Mucosa of descending colon (tissue), 3 donors: ENCODE results near the gene CHCHD10. TPM values are rescaled to one million over a fixed set of nuclear protein-coding genes. Genes with fewer than 3 reads are reported as not detected.

Source experiments
- ATAC-seq: fragments of 200-7000 bp; cut with Tn5 transposase; one replicate; pipeline ENCODE4 v1.9.1; 2020; ENCODE audit warnings: mild to moderate bottlenecking, moderate library complexity
- DNase-seq, 3 donors: peaks; one replicate each; pipeline ENCODE4 v3.0.0-alpha.2; 2020
- H3K36me3 ChIP-seq: fragments of 200-600 bp; one replicate; pipeline ENCODE4 v1.8.0; 2021; ENCODE audit warnings: low read depth, mild to moderate bottlenecking
- H3K4me1 ChIP-seq: fragments of 200-600 bp; one replicate; pipeline ENCODE4 v1.8.0; 2021; ENCODE audit warnings: low read depth, mild to moderate bottlenecking
- H3K4me3 ChIP-seq: fragments of 200-600 bp; one replicate; pipeline ENCODE4 v1.8.0; 2021; ENCODE audit warnings: mild to moderate bottlenecking
- H3K9me3 ChIP-seq: fragments of 200-600 bp; one replicate; pipeline ENCODE4 v1.8.0; 2021; ENCODE audit warnings: mild to moderate bottlenecking
- intact Hi-C, 2 donors: fragments of 100-400 bp; cut with DNase I in 1 of 2; cut with micrococcal nuclease in 1 of 2; formaldehyde crosslinking; loops; one replicate each; pipeline versions ENCODE4 v1.11.0 to v1.11.1; 2022; cut with DNase I, micrococcal nuclease
- total RNA-seq, 3 donors: library from RNA; stranded (reverse); fragmentation: NEBNext Ultra II Directional in 2 of 3; extraction: Animal tissue kit (Norgen Biotek cat#: 25700) in 2 of 3; gene quantifications; one replicate each; pipeline versions ENCODE4 v1.2.1 to v1.2.4, GENCODE V29; 2021 to 2023
- TF ChIP-seq, protein P1 (sequence below): fragments of 200-600 bp; IDR thresholded peaks from one replicate; pipeline ENCODE4 v1.8.0; 2022; ENCODE audit warnings: antibody characterized with exemption, mild to moderate bottlenecking
- donor health status: DM: no; HTN: no; CAD: no; lungs with moderate emphysema.
- donor health status: DM: no; HTN: no; CAD: no.
- donor health status: DM: no; HTN: yes; CAD: no.

The CHCHD10 gene
- total RNA-seq, 3 donors from 2014 or later = 279 to 464 (median 462) TPM

DNA sequence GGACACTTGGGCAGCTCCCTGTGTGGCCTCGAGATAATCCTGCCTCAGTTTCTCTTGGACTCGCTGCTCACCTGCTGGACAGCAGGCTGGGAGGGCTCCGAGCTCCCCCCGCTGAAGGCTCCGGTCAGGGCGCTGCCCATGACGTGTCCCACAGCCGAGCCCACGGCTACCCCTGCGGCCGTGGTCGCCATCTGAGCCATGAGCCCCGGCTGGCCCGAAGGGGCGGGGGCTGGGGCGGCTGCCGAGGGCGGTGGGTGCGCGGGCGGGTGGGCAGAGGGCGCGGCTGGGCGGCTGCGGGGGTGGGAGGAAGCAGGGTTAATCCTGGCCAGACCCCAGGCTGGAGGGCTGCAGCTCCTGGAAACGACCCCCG lies 484 bp downstream of the CHCHD10 start:
- TF ChIP-seq, protein P1, sequence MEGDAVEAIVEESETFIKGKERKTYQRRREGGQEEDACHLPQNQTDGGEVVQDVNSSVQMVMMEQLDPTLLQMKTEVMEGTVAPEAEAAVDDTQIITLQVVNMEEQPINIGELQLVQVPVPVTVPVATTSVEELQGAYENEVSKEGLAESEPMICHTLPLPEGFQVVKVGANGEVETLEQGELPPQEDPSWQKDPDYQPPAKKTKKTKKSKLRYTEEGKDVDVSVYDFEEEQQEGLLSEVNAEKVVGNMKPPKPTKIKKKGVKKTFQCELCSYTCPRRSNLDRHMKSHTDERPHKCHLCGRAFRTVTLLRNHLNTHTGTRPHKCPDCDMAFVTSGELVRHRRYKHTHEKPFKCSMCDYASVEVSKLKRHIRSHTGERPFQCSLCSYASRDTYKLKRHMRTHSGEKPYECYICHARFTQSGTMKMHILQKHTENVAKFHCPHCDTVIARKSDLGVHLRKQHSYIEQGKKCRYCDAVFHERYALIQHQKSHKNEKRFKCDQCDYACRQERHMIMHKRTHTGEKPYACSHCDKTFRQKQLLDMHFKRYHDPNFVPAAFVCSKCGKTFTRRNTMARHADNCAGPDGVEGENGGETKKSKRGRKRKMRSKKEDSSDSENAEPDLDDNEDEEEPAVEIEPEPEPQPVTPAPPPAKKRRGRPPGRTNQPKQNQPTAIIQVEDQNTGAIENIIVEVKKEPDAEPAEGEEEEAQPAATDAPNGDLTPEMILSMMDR = no peak
- no peaks in the 10 kb centered on the region for H3K36me3 ChIP-seq
- no peak for DNase-seq
- peak; percentile 4 for ATAC-seq
- H3K9me3 ChIP-seq = no peaks in the 10 kb centered on the region
- H3K4me1 ChIP-seq = peaks cover 28% of the 10 kb centered on the region
- intact Hi-C loops = loop anchor here in 1 of 2 donors (5.0 kb wide), 1 partner anchor 90 kb away; the partner anchor contains the start of gene SLC2A11
- H3K4me3 ChIP-seq = peak overlapping the region; percentile 67

DNA sequence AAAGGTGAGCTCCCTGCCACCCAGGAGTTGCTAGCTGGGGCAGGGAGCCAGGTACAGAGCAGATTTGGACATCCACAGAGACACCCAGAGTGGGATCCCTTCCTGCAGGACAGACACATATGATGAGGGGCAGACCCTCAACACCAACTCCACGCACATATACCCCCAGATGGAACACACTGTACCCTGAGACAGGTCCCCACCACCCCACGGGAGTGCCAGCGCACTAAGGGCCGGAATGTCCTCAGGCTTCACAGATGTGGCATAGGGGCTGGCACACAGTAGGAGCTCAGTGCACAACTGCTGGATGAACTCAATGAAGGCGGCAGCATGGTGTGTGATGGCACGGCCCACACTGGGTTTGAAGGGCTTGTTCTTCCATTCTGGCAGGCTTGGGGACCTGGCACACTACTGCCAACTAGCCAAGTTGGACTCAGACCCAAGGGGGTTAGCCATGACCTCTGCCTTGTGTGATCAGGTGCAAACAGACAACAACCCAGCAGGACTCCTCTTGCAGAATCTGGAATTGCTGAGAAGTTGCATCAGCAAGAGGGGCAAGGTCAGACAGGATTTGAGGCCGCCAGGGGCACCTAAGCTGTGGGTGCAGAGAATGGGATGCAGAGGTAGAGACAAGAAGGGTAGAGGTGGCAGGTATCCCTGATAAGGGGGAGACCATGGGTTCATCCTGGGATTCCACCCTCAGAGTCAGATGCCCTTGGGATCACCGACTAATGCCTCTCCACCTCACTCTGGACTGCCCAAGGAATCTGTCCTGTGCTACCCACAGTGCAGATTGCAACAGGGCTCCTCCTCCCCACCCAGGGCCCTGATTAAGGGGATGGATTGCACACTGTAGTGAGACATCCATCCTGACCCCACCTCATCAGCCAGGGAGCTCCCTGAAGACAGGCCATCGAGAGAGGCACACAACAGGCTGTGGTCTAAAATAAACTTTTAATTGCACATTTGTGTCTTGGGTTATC lies 2.6 kb downstream of the CHCHD10 start:
- DNase-seq (no peak), ATAC-seq (no peak)
- Histone ChIP-seq H3K4me3 (no peak overlapping the region), H3K9me3 (no peaks in the 10 kb centered on the region), H3K36me3 (no peaks in the 10 kb centered on the region), H3K4me1 (peaks cover 19% of the 10 kb centered on the region)
- TF ChIP-seq, protein P1 = no peak
- intact Hi-C loops = loop anchor here in 1 of 2 donors (5.0 kb wide), 1 partner anchor 92 kb away; the partner anchor contains the start of gene SLC2A11

DNA sequence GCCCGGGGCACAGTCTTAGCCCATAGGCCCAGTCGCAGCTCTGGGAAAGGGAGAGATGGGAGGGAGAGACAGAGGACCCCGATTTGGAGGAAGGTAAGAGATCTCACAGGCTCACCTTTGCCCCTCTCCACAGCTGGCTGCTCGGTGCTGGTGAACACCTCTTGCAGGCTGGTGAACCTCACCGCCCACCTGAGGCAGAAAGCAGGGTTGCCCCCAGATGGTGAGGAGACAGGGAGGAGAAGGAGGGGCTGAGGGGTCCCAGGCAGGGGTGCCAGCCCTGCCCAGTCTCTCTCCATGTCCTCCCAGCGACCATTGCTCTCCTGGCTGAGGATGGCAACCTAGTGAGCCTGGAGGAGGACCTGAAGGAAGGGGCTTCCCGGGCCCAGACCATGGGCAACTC lies 3.8 kb downstream of the CHCHD10 start:
- DNase-seq (no peak), ATAC-seq (no peak)
- Histone ChIP-seq H3K4me3 (no peak overlapping the region), H3K4me1 (peaks cover 19% of the 10 kb centered on the region), H3K9me3 (no peaks in the 10 kb centered on the region), H3K36me3 (no peaks in the 10 kb centered on the region)
- TF ChIP-seq, protein P1 = no peak
- intact Hi-C loops = no loop called here

DNA sequence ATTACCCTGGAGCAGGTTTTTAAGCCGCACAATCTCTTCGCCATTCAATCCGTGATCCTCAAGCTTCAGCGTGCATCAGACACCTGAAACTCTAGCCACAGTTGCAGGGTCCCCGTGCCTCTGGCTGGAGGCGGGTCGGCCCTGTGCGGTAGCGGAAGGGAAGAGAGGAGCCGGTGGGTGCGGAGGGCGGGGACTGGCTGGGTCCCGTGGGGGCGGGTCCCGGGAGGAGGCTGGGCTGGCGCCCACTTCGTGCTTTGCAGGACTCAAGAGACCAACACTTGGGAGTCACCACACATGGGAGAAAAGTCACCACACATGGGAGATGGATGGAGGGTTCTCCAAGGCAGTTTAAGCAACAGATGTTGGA lies 4.2 kb downstream of the CHCHD10 start:
- TF ChIP-seq, protein P1 = no peak
- peak in 1 of 3 donors; percentile 55 for DNase-seq
- Histone ChIP-seq H3K36me3 (no peaks in the 10 kb centered on the region), H3K4me3 (no peak overlapping the region), H3K4me1 (peaks cover 19% of the 10 kb centered on the region), H3K9me3 (no peaks in the 10 kb centered on the region)
- intact Hi-C loops = no loop called here
- no peak for ATAC-seq

DNA sequence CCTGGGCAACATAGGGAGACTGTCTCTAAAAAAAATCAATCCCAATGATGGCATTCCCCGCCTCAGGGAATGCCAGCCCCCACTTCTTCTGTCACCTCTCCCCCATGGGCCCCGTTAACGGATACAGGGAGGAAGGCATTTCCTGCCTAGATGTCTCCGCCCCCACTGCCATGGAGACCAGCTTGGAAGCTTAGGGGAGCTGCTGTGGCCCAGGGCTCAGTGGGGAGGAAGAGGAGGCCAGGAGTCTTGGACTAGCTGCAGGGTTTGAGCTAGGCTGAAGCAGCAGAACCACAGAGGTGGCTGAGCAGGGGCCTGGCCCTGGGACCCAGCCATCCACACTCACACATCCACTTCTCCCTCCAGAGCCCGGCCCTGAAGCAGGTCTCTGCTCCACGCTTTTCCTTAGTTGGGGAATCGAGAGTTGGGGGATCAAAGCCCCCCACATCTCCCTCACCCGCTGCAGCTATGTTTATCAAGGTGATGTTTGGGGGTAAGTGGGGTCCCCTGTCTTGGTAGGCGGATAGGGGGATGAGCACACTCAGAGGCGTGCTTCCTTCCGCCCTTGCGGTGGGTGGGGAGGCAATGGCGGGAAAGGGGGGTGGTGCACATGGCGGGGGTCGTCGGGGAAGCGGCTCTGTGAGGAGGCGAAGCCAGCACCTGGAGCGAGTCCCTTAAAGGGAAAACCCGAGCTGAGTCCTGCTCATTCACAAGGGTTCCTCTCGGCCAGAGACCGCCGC lies 4.8 kb downstream of the CHCHD10 start, which contains the start of gene C22orf15:
Gene C22orf15, plus strand, starts transcription at position 149 of the 737 bp plus-strand sequence. Its CDS starts 317 bp downstream, at position 466.
- TF ChIP-seq, protein P1 = no peak
- Histone ChIP-seq H3K9me3 (no peaks in the 10 kb centered on the region), H3K4me1 (peaks cover 19% of the 10 kb centered on the region), H3K4me3 (no peak within 1 kb of the TSS), H3K36me3 (no peaks in the 10 kb centered on the region)
- DNase-seq (no peak), ATAC-seq (no peak)
- intact Hi-C loops = no loop called here
